PC-3 (cell line): ENCODE measurements around the gene OTX2.

Experiments
- EZH2 ChIP-seq: fragments of 300-600 bp; sonication (generic); IDR thresholded peaks from one replicate; pipeline ENCODE4 v1.6.1; 2017; ENCODE audit warnings: antibody characterized with exemption, mild to moderate bottlenecking, low read length; ENCODE audit not compliant: unreplicated experiment
- TF ChIP-seq, protein P1 (sequence below): fragments of 300-600 bp; sonication (generic); conservative IDR thresholded peaks from 2 replicates; pipeline ENCODE4 v1.5.1; 2017; ENCODE audit warnings: antibody characterized with exemption, low read depth, mild to moderate bottlenecking, low read length

GRCh38 chr14:56794557-56795283 is 15.6 kb downstream of the OTX2 start:
- TF ChIP-seq, protein P1, sequence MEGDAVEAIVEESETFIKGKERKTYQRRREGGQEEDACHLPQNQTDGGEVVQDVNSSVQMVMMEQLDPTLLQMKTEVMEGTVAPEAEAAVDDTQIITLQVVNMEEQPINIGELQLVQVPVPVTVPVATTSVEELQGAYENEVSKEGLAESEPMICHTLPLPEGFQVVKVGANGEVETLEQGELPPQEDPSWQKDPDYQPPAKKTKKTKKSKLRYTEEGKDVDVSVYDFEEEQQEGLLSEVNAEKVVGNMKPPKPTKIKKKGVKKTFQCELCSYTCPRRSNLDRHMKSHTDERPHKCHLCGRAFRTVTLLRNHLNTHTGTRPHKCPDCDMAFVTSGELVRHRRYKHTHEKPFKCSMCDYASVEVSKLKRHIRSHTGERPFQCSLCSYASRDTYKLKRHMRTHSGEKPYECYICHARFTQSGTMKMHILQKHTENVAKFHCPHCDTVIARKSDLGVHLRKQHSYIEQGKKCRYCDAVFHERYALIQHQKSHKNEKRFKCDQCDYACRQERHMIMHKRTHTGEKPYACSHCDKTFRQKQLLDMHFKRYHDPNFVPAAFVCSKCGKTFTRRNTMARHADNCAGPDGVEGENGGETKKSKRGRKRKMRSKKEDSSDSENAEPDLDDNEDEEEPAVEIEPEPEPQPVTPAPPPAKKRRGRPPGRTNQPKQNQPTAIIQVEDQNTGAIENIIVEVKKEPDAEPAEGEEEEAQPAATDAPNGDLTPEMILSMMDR, result no peak
- TF ChIP-seq EZH2, result no peak
